HG02938 (cell line): ENCODE results near the gene DMAC2.
"Not testable (repeated sequence)": the region's sequence is repeated elsewhere in the genome, so short reads cannot be mapped to it uniquely, and the experiment has no call there.

ENCODE experiments used
- ATAC-seq: cut with Tn5 transposase; IDR thresholded peaks from one replicate; pipeline ENCODE4 v1.9.1; 2021; ENCODE audit warnings: mild to moderate bottlenecking, moderate library complexity; ENCODE audit not compliant: unreplicated experiment

The DMAC2 gene

DNA sequence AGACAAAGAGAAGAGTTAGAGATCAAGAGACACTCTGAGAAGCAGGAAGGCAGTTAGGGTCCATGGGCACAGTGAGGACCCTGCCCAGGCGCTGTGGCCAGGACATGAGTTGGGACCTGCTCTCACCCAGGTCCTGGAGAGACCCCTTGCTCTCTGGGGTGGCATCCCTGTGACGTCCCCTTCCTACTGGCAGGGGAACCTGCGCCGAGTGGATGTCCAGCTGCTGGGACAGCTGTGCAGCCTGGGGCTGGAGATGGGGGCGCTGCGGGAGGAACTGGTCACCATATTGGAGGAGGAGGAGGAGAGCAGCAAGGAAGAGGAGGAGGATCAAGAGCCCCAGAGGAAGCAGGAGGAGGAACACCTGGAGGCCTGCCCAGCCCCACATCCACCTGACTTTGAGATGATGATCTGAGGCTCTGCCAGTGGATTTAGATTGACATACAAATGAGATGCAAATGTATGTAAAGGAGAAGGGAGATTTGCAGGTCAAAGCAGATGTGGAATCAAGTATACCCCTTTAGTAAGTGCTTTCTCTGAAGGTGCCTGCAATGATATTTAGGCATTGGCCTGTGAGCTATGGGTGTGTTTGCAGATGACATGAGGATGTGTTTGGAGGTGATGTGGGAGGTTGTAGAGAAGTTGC lies 4.2 kb upstream of the DMAC2 start:
- no peak for ATAC-seq

GRCh38 chr19:41442473-41443355 lies 3.0 kb upstream of the DMAC2 start, which contains the start of gene ERICH4:
ERICH4 (plus strand) TSS chr19:41443156; CDS start chr19:41443170, 14 bp downstream.
- no peak for ATAC-seq

DNA sequence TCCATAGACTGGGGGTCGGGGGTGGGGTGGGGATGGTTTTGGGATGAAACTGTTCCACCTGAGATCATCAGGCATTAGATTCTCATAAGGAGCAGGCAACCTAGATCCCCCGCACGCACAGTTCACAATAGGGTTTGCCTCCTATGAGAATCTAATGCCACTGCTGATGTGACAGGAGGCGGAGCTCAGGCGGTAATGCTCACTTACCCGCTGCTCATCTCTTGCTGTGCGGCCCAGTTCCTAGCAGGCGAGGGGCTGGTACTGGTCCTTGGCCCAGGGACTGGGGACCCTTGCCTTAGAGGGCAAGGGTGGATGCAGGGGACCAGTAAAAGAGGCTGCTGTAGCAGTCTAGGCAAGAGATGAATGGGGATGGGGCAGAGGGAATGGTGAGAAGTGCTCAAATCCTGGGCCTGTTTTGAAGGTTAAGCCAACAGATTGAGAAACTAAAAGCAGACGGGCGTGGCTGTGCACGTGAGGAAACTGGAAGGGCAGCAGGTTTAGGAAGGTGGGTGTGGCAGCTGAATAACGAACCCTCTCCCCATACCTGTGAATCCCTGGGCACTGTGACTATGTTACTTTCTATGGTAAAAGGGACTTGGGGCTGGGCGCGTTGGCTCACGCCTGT lies 1.7 kb upstream of the DMAC2 start:
- ATAC-seq: no peak

DNA sequence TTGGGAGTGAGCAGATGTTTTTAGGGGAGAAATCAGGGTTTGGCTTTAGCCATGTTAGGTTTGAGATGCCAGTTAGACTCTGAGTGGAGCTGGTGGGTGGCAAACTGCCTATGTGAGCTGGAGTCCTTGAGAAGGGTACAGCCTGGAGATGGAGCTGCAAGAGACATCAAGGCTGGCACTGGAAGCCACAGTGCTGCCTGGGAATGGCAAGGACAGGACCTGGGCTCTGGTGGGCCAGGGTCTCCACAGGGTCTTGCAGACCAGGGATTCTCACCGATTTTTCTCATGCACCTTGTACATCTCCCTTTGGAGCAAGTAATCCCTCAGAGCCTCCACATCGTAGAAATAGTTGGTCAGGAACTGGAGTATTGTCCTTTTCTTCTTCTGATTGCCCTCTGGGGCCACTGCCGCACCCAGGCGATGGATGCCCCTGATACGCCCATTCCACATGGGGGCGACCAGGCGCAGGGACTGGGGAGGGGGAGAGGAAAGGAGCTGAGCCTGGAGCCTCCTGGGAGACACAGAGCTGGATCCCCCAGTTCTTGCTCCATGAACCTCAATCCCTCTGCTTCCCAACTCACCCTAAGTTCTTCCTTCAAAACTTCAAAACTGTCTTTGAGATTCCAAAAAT lies 1.7 kb downstream of the DMAC2 start:
- ATAC-seq: no peak

DNA sequence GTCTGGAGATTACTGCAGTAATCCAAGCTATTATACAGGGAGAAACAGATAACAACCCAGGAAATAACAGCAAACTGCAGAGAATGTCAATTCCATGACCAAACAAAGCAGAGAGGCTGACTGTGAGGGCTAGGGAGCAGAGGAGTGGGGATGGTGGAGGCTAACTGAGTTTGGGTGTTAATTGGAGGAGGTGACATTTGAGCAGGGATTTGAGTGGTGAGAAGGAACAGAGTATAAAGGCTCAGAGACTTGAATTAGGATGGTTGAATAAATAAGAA lies 3.1 kb downstream of the DMAC2 start:
- ATAC-seq: no peak

- ATAC-seq: no peak
Observed at GRCh38 chr19:41435936-41436673, 3.6 kb downstream of the DMAC2 start.

DNA sequence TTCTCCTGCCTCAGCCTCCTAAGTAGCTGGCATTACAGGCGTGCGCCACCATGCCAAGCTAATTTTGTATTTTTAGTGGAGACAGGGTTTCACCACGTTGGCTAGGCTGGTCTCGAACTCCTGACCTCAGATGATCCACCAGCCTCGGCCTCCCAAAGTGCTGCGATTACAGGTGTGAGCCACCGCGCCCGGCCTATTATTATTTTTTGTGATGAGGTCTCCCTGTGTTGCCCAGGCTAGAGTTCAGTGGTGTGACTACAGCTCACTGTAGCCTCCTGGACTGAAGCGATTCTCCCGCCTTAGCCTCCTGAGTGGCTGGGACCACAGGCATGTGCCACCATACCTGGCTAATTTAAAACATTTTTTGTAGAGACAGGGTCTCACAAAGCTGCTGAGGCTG lies 4.3 kb downstream of the DMAC2 start:
- ATAC-seq: not testable (repeated sequence)

GRCh38 chr19:41434450-41434849 lies 5.3 kb downstream of the DMAC2 start:
- ATAC-seq: no peak

- ATAC-seq: no peak
Observed at GRCh38 chr19:41433171-41433570, 6.5 kb downstream of the DMAC2 start.

DNA sequence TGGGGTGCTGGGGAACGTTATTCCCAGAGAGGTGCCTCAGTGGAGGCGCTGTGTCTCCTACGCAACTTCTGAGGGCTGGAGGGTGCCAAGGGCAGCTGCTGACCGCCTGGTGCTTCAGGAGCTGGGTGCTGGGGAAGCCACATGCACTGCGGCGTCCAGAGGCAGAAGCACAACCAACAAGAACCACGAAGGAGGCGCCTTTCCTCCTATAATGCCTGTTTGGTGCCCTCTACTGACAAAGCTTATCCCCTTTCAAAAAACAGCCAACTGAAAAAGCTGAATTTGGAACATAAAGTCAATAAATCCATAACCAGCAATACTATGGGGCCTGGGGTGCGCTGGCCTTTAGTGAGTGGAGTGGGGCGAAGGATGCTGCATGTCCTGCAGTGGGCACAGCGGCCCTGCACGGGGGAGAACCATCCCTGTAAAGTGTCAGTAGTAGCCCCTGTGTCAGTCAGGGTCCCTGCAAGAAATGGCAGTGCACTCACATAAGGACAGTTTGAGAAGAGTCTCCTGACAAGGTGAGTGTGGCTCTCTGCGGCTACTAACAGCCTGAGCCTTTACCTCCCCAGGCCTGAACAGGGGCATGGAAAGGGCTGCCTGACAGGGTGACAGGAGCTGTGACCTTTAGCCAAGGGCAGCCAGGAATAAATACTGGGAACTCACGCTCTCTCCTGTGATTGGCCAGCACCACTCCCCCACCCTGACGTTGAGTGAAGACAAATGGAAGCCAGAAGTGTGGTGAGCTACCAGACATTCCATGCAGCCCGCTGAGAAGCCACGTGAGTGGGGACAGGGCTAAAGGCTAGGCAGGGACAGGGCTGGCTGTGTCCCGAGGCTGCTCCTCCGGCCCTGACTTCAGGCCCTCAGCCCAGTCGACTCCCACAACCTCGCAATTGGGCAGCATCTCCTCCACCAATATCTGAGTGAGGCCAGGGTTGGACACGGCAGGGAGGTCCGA lies 8.0 kb downstream of the DMAC2 start:
- ATAC-seq: no peak

- ATAC-seq: no peak
Observed at GRCh38 chr19:41430922-41431321, 8.8 kb downstream of the DMAC2 start.

DNA sequence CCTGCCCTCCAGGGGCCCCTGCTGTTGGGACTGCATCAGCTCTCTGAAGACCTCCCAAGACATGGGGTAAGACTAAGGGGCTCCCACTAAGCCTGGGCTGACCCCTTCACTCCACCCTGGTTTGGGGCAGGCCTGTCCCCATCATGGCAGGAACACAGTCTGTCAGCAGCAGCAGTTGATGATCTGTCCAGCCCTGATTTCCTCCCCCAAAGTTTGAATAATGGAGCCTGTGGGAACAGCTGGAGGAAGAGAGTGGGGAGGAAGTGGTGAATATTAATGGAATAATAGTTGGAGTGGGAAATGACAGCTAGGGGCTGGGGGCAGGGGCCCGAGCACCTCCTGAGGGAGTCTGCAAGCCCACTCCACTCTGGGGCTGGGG lies 11.2 kb downstream of the DMAC2 start:
- no peak for ATAC-seq

DNA sequence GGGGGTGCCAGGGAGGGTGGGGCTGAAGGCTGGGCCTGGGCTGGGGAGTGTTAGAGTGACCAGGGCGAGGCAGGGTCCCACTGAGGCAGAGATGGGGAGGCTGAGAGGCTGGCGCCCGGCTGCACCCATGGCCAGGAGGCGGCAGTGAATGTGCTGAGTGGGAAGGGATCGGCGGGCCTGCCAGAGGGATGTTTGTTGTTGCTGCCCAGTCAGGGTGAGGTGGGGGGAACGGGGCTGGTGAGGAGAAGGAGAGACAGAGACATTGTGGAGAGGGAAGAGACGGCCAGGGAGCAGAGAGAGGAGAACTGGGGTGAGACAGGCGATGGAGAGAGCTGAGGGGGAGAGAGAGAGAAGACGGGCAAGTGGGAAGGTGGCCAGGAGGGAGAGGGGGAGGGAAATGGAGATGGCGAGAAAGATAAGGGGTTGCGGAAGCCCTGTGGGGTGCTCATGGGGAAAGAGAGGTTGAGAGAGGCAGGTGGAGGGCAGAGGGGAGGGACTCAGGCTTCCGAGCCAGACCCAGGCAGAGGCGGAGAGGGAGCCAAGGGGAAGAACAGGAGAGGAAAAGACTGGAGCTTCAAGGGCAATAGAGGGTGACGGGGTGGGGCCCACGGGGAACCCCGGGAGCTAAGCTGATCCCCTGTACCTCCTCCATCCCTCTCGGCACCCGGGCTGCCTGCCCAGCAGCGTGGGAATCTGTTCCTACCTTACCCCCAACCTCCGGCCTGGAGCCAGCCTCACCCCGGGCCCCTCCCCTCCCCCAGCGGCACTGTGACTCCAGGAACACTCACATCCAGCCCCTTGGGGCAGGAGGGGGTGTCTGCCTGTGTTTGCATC lies 11.8 kb downstream of the DMAC2 start:
- ATAC-seq: no peak

- no peak for ATAC-seq
Observed at GRCh38 chr19:41426952-41427646, 12.6 kb downstream of the DMAC2 start, which contains the start of gene B3GNT8. B3GNT8 (minus strand) TSS chr19:41427374; CDS start chr19:41426778, 596 bp downstream.

- no peak for ATAC-seq
Observed at GRCh38 chr19:41426116-41426841, 13.4 kb downstream of the DMAC2 start.

GRCh38 chr19:41425174-41426115 lies 14.3 kb downstream of the DMAC2 start:
- no peak for ATAC-seq
